Glutamatergic neuron (in vitro differentiated cells): Measurements from ENCODE around the gene SLITRK6. TPM values are rescaled to one million over a fixed set of nuclear protein-coding genes. Genes with fewer than 3 reads are reported as not detected.

Experiments used
- DNase-seq: peaks from one replicate; pipeline ENCODE4 v3.0.0; 2022
- H3K27ac Mint-ChIP-seq: one replicate; pipeline ENCODE4 v1.8.0; 2020; ENCODE audit warnings: mild to moderate bottlenecking, mixed read lengths, inconsistent platforms; ENCODE audit not compliant: unreplicated experiment
- H3K27me3 Mint-ChIP-seq: one replicate; pipeline ENCODE4 v1.8.0; 2020; ENCODE audit warnings: mild to moderate bottlenecking, moderate library complexity, mixed read lengths, inconsistent platforms; ENCODE audit not compliant: unreplicated experiment
- H3K36me3 Mint-ChIP-seq: one replicate; pipeline ENCODE4 v1.8.0; 2020; ENCODE audit warnings: mild to moderate bottlenecking, mixed read lengths, inconsistent platforms; ENCODE audit not compliant: unreplicated experiment
- H3K4me1 Mint-ChIP-seq: one replicate; pipeline ENCODE4 v1.8.0; 2020; ENCODE audit warnings: mild to moderate bottlenecking, low read depth, mixed read lengths, inconsistent platforms; ENCODE audit not compliant: unreplicated experiment
- H3K4me3 Mint-ChIP-seq: one replicate; pipeline ENCODE4 v1.8.0; 2020; ENCODE audit warnings: mild to moderate bottlenecking, mixed read lengths, inconsistent platforms; ENCODE audit not compliant: unreplicated experiment
- H3K9me3 Mint-ChIP-seq: one replicate; pipeline ENCODE4 v1.8.0; 2020; ENCODE audit warnings: mild to moderate bottlenecking, moderate library complexity, mixed read lengths, inconsistent platforms; ENCODE audit not compliant: unreplicated experiment
- CTCF ChIP-seq: fragments of 200-600 bp; sonication (generic); IDR thresholded peaks from one replicate; pipeline ENCODE4 v1.5.0; 2021; ENCODE audit not compliant: partially characterized antibody, unreplicated experiment
- long read RNA-seq: library from polyadenylated mRNA; unstranded; transcript quantifications from one replicate; pipeline ENCODE4 v2.0.0, GENCODE V29; 2020; ENCODE audit not compliant: unreplicated experiment
- total RNA-seq: library from RNA; stranded (reverse); fragmentation: NEBNext Ultra II Directional; extraction: Animal tissue kit (Norgen Biotek cat#: 25700); gene quantifications from one replicate; pipeline ENCODE4 v1.2.1, GENCODE V29; 2021; ENCODE audit not compliant: unreplicated experiment

Gene SLITRK6
- 0.10 TPM for total RNA-seq
- long read RNA-seq = 0 reads

GRCh38 chr13:85799097-85799582 lies at the start of gene SLITRK6:
SLITRK6 (minus strand) TSS chr13:85799419; CDS start chr13:85796508, 2,911 bp downstream.
- H3K4me1 Mint-ChIP-seq = peaks cover 9% of the 10 kb centered on the region
- no peak within 1 kb of the TSS for H3K4me3 Mint-ChIP-seq
- no peak within 1 kb of the TSS for H3K27ac Mint-ChIP-seq
- no peak for TF ChIP-seq CTCF
- no peaks in the 10 kb centered on the region for H3K9me3 Mint-ChIP-seq
- H3K36me3 Mint-ChIP-seq = no peaks in the 10 kb centered on the region
- no peaks in the 10 kb centered on the region for H3K27me3 Mint-ChIP-seq
- no peak for DNase-seq

- no peak for DNase-seq
- no peaks in the 10 kb centered on the region for H3K4me1 Mint-ChIP-seq
- TF ChIP-seq CTCF = no peak
- no peaks in the 10 kb centered on the region for H3K27me3 Mint-ChIP-seq
- no peak overlapping the region for H3K27ac Mint-ChIP-seq
- H3K9me3 Mint-ChIP-seq = no peaks in the 10 kb centered on the region
- no peak overlapping the region for H3K4me3 Mint-ChIP-seq
- peaks cover 10% of the 10 kb centered on the region for H3K36me3 Mint-ChIP-seq
Measured at GRCh38 chr13:85847012-85847411, 47.8 kb upstream of the SLITRK6 start.

- H3K4me3 Mint-ChIP-seq = no peak overlapping the region
- no peaks in the 10 kb centered on the region for H3K36me3 Mint-ChIP-seq
- no peaks in the 10 kb centered on the region for H3K9me3 Mint-ChIP-seq
- DNase-seq = no peak
- H3K27ac Mint-ChIP-seq = no peak overlapping the region
- no peaks in the 10 kb centered on the region for H3K4me1 Mint-ChIP-seq
- no peaks in the 10 kb centered on the region for H3K27me3 Mint-ChIP-seq
- TF ChIP-seq CTCF = no peak
Measured at GRCh38 chr13:85841427-85841826, 42.2 kb upstream of the SLITRK6 start.

- Mint-ChIP-seq H3K4me3 (no peak overlapping the region), H3K27ac (no peak overlapping the region), H3K9me3 (no peaks in the 10 kb centered on the region), H3K4me1 (peaks cover 3% of the 10 kb centered on the region), H3K27me3 (no peaks in the 10 kb centered on the region), H3K36me3 (no peaks in the 10 kb centered on the region)
- TF ChIP-seq CTCF = no peak
- no peak for DNase-seq
Measured at GRCh38 chr13:85833921-85834320, 34.7 kb upstream of the SLITRK6 start.

GRCh38 chr13:85828094-85828684 lies 29.0 kb upstream of the SLITRK6 start:
- H3K4me1 Mint-ChIP-seq = no peaks in the 10 kb centered on the region
- H3K36me3 Mint-ChIP-seq = no peaks in the 10 kb centered on the region
- H3K27me3 Mint-ChIP-seq = no peaks in the 10 kb centered on the region
- no peak for DNase-seq
- no peak overlapping the region for H3K4me3 Mint-ChIP-seq
- no peak overlapping the region for H3K27ac Mint-ChIP-seq
- TF ChIP-seq CTCF = peak; percentile 82
- no peaks in the 10 kb centered on the region for H3K9me3 Mint-ChIP-seq
